Inferior parietal cortex (tissue), 1 donor: ENCODE measurements around the gene ALOX5.

Experiments
- DNase-seq: peaks from one replicate; pipeline ENCODE4 v3.0.0-alpha.2; 2016; ENCODE audit errors: extremely low spot score

ALOX5 gene

GRCh38 chr10:45424668-45425404, 50.8 kb downstream of the ALOX5 start:
- DNase-seq, result no peak

DNA sequence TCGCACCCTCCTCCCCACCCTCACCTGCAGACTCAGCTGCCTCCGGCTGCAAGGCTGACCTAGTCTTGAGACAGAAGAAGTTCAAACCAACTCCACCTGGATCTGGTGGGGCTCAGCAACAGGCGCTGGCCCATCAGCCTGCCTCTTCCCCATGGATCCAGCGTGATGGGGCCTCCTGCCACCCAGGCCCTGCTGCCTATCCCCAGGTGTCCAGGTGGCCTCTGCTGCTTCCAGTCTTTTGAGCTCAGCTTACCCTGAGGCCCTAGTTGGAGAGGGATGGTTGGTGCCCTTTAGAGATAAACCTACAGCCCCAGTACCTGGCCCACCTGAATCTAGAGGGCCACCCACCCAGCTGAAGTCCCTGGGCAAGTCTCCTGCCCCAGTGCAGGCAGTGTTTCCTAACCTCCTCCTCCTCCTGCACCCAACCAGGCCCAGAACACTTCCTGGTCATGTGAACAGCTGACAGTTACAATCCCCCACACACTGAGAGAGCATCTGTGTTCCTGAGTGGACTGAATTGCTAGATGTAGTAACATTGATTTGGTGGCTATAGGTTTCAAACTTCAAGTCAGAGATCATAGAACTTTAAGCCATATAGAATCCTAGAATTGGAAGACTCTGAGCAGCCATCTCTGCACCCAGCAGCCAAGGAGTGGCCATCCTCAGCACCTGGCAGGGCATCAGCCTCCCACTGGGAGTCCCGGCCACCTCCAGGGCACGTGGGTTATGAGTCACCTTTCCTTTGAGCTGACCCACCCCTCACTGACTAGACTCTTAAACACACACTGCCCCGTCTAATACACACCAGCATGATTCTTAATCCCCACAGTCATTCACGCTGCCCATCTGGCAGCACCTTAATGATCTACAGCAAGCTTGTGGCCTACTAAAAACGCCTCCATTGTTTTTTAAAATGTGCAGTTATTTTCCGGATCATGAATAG, 51.9 kb downstream of the ALOX5 start:
- no peak for DNase-seq

DNA sequence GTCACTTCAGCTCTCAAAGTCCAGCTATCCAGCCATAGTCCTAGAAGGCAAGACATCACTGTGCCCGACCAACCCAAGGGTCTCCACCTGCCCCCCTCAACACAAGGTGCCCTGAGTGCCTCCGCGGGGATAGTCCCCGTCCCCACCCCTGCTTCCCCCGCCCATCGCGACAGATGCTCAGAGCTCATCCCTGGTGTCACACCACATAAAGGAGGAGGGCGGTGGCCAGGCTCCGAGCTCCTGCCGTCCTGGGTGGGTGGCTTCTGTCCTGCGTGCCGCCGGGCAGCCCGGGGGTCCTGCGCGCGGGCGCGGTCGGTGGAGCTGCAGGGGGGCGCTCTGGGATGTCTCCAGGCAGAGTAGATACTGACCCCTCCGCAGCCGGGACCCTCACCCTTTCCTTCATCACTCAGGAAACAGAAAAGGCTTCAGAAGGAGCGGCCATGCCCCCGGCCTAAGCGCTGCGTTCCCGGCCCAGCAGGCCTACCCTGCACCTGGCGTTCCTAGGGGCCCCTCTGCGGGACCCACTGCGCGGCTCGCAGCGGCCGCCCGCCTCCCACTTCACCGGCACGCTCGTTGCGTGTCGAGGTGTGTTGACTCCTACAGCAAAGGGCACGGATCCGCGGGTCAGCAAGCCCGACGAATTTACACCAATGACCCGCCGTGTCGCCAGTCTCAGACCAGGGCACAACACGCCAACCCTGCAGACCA, 53.4 kb downstream of the ALOX5 start:
- DNase-seq, result no peak

DNA sequence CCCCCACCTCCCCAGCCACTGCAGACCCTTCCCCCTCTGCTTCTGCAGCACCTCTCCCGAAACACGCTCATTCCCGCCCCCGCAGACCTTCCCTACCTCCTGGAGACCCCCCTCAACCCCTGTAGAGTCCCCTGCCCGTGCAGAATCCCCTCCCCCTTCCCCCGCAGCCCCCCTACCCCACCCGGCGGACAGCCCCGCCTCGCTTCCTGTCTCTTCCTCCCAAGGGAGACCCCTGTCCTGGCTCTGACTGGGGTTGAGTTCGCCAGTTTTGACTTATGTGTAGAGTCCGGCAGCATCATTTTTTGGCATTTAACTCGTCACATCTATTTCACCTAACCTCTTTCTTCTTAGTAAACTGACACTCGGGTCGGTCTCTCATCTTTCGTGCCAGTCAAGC, 54.0 kb downstream of the ALOX5 start:
- DNase-seq, result no peak

GRCh38 chr10:45428611-45429510, 54.8 kb downstream of the ALOX5 start:
- DNase-seq, result no peak

DNA sequence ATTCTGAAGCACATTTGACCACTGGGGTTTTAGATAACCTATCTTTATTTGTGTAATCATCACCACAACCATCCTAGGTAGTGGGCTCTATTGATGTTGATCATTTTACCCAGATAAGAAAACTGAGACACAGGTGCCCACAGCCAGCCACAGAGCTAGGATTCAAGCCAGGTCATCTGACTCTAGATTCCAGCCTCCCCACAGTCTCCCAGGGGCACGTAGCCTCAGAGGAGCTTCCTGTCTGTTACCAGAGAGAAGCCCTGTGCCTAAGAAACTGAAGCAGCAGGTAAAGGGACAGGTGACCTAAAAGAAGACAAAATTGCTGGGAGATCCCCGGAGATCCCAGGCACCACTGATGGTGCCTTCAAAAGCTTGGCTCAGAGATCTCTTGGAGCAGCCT, 55.8 kb downstream of the ALOX5 start:
- no peak for DNase-seq

- no peak for DNase-seq
Measured at GRCh38 chr10:45432113-45432512, 58.1 kb downstream of the ALOX5 start.

DNA sequence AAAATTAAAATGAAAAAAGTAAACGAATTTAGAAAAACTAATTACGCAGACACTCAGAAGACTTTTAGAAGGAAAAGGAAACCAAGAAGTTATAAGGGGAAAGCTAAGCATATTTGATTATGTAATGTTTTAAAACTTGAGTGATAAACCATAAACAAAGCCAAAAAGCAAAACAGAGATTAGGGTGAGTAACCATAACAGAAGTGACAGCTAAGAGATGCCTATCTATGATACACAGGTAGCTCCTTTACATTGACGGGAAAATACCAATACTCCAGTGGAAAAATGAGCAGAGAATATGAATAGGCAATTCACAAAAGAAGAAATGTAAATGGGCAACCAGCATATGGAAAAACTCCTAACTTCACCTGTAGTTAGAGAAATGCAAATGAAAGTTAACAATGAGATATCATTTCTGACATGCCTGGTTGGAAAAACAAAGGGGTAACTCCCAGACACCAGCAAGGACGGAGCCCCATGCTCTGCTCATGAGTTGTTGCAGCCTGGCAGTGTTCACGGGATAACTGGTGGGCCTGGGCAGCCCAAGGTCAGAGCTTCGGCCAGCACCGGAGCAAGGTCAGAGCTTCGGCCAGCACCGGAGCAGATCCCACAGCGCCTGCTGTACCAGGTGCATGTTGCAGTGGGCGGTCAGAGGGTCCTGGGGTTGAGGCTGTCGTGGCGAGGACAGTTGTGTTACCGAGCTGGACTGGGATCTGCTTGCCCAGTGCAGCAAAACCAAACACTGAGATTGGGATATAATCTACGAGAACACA, 58.9 kb downstream of the ALOX5 start:
- no peak for DNase-seq

DNA sequence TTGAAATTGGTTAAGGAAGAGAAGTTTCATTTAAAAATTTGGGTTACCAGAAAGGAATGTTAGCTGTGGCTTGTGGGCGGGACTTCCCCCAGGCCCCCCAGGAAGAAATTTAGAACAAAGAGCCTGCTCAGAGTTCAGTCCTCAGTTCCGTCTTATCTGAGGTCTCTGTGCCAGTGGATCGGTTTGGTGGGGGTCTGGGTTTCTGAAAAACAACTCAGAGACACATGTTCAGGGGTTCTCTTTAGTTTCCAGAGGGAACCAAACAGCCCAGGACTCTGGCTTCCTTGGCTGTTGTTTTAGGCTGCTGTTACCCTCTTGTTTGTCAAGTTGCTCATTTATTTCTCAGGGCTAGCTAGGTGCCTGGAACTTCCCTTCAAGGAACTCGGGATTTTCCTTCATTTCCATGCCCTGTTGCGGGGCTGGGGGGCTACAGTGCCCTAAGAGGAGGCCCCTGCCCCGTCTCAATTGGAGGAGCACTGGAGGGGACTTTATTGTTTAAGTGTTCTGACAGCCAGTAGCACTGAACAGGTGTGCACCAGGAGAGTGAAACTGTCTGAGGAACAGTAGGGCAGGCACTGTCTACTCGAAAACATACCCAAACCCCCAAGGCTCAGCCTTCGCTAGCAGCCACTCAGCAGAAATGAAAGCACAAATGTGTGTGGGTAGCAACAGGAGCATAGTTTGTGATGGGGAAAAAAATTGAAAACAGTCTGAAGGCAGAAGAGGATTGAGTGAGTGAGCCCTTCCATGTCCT, 59.9 kb downstream of the ALOX5 start:
- no peak for DNase-seq

- DNase-seq, result no peak
Measured at GRCh38 chr10:45437587-45438465, 63.8 kb downstream of the ALOX5 start.

GRCh38 chr10:45438466-45439090, 64.6 kb downstream of the ALOX5 start:
- no peak for DNase-seq

GRCh38 chr10:45439365-45439764, 65.3 kb downstream of the ALOX5 start:
- DNase-seq, result no peak

- DNase-seq, result no peak
Measured at GRCh38 chr10:45439873-45440272, 65.9 kb downstream of the ALOX5 start.

GRCh38 chr10:45440511-45441062, 66.6 kb downstream of the ALOX5 start:
- DNase-seq, result no peak

DNA sequence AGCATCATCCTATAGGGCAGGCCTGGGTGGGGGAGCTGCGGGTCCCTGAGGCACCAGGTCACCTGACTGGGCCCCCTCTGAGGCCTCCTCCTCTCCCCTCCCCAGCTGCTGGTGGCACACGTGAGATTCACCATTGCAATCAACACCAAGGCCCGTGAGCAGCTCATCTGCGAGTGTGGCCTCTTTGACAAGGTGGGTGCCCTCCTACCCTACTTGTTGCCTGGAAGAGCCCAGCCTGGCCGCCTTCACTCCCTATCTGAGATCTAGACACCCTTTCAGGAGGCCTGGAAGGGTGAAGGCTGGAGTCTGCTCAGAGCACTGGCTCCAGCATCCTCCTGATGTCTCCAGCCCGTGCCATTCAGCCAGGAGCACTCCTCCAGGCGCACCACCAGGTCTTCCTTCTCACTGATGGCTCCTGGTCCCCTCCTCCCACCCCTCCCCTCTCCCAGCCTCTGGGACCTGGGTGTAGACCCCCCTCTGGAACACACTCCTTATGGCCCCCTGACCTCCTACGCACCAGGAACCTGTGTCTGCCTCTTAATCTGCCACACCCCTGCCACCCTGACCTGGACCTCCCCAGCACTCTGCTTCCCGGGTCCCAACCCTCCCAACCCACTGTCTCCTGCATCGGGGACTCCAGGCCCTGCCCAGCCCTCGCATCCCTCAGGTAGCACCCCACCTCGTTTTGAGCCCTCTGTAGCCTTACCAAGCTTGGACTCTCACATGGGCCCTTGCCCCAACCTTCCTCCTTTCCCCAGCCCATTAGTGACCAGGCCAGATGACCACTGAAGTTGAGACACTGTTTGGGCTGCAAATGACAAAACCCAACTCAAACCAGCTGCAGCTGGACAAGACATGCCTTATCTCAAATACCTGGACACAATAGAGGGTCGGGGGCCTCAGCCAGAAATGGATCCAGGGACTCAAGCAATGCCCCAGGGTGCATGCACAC, 67.5 kb downstream of the ALOX5 start:
- no peak for DNase-seq

- no peak for DNase-seq
Measured at GRCh38 chr10:45442251-45442650, 68.2 kb downstream of the ALOX5 start.

GRCh38 chr10:45442662-45443061, 68.6 kb downstream of the ALOX5 start:
- no peak for DNase-seq
